Measurements from ENCODE around the gene S100A2.

The S100A2 gene

GRCh38 chr1:153546796-153547559 lies 18.7 kb downstream of the S100A2 start:
- DNase-seq (ENCODE audit: insufficient read length, low spot score) (no peak), FAIRE-seq (no peak)

- no peak for DNase-seq (ENCODE audit: insufficient read length, low spot score)
- FAIRE-seq: no peak
These were observed 19.3 kb downstream of the S100A2 start for GRCh38 chr1:153546371-153546770.

- FAIRE-seq: no peak
- DNase-seq (ENCODE audit: insufficient read length, low spot score): no peak
These were observed 20.3 kb downstream of the S100A2 start, which contains the start of gene S100A4 for GRCh38 chr1:153545067-153546055. TSS of gene S100A4 (minus strand) at chr1:153545806. CDS start at chr1:153544794, 1,012 bp downstream.

- FAIRE-seq (no peak), DNase-seq (ENCODE audit: insufficient read length, low spot score) (no peak)
These were observed 21.1 kb downstream of the S100A2 start for GRCh38 chr1:153544453-153545066.

GRCh38 chr1:153543736-153544135 lies 21.9 kb downstream of the S100A2 start:
- DNase-seq (ENCODE audit: insufficient read length, low spot score): no peak
- no peak for FAIRE-seq

GRCh38 chr1:153542956-153543711 lies 22.5 kb downstream of the S100A2 start:
- FAIRE-seq: no peak
- DNase-seq (ENCODE audit: insufficient read length, low spot score): no peak

- FAIRE-seq: no peak
- DNase-seq (ENCODE audit: insufficient read length, low spot score): no peak
These were observed 23.7 kb downstream of the S100A2 start for GRCh38 chr1:153541641-153542590.

- DNase-seq (ENCODE audit: insufficient read length, low spot score): no peak
These were observed 25.0 kb downstream of the S100A2 start, which contains the start of gene S100A5 for GRCh38 chr1:153540394-153541361. TSS of gene S100A5 (minus strand) at chr1:153540934. CDS start at chr1:153540191, 743 bp downstream.

GRCh38 chr1:153539395-153540093 lies 26.1 kb downstream of the S100A2 start:
- DNase-seq (ENCODE audit: insufficient read length, low spot score) (no peak), FAIRE-seq (no peak)

More at GRCh38 chr1:153540394-153541361, 25.0 kb downstream of the S100A2 start, which contains the start of gene S100A5:
- no peak for FAIRE-seq

GRCh38 chr1:153538315-153538821 lies 27.3 kb downstream of the S100A2 start:
- FAIRE-seq (no peak), DNase-seq (ENCODE audit: insufficient read length, low spot score) (no peak)

GRCh38 chr1:153537376-153537730 lies 28.3 kb downstream of the S100A2 start:
- DNase-seq (ENCODE audit: insufficient read length, low spot score) (no peak), FAIRE-seq (no peak)

GRCh38 chr1:153536671-153537375 lies 28.8 kb downstream of the S100A2 start:
- DNase-seq (ENCODE audit: insufficient read length, low spot score) (no peak), FAIRE-seq (no peak)

GRCh38 chr1:153536012-153536670 lies 29.5 kb downstream of the S100A2 start:
- DNase-seq (ENCODE audit: insufficient read length, low spot score) (no peak), FAIRE-seq (no peak)

GRCh38 chr1:153535242-153536011 lies 30.2 kb downstream of the S100A2 start, which contains the start of gene S100A6:
TSS of gene S100A6 (minus strand) at chr1:153535991. CDS start at chr1:153535339, 652 bp downstream.
- FAIRE-seq (no peak), DNase-seq (ENCODE audit: insufficient read length, low spot score) (no peak)

- FAIRE-seq (no peak), DNase-seq (ENCODE audit: insufficient read length, low spot score) (no peak)
These were observed 30.8 kb downstream of the S100A2 start for GRCh38 chr1:153534925-153535241.
